ENCODE measurements around the gene NKX2-8.

DNA sequence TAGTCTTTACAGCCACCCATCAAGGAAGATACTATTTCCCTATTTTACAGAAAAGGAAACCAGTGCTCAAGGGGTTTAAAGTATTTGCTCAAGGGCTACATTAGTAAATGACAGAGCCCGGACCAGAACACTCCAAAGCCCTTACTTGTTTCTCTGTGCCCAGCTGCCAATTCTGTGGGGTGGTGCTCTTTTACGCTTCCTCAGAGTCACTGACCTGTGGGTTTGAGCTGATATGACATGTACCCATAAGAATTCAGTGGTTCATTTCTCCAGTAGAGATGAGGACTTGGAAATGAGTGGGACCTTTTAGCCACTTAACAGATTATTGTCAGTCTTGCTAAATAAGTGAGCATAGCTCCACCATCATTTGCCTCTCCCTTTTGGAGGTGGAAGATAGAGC, 37.4 kb upstream of the NKX2-8 start:
- TF ChIP-seq CTCF (IDR thresholded peaks at IDR 0.05; ENCODE audit: insufficient read depth, low read length) (no peak), REST (IDR thresholded peaks at IDR 0.05; ENCODE audit: insufficient replicate concordance, low read depth) (no peak), GABPA (IDR thresholded peaks at IDR 0.05; ENCODE audit: low read depth) (no peak)
